ENCODE measurements around the gene LY6G5C.

LY6G5C gene, protein sequence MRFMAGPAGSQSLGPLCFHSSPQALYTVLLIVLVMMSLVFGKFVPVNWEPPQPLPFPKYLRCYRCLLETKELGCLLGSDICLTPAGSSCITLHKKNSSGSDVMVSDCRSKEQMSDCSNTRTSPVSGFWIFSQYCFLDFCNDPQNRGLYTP

GRCh38 chr6:31680226-31681134 is at the start of gene LY6G5C:
Gene LY6G5C (minus strand): TSS chr6:31681067. CDS start chr6:31680373, 694 bp downstream.
- Mint-ChIP-seq H3K36me3 (no peaks in the 10 kb centered on the region), H3K27me3 (no peaks in the 10 kb centered on the region), H3K4me3 (peak within 1 kb of the TSS; percentile 85), H3K27ac (peak within 1 kb of the TSS; percentile 73), H3K4me1 (peaks cover 34% of the 10 kb centered on the region), H3K9me3 (no peaks in the 10 kb centered on the region)
- ATAC-seq (ENCODE audit: low read depth) (peak; percentile 71), DNase-seq (ENCODE audit: low spot score in 2 of 2) (peak; percentile 51 to 58)

DNA sequence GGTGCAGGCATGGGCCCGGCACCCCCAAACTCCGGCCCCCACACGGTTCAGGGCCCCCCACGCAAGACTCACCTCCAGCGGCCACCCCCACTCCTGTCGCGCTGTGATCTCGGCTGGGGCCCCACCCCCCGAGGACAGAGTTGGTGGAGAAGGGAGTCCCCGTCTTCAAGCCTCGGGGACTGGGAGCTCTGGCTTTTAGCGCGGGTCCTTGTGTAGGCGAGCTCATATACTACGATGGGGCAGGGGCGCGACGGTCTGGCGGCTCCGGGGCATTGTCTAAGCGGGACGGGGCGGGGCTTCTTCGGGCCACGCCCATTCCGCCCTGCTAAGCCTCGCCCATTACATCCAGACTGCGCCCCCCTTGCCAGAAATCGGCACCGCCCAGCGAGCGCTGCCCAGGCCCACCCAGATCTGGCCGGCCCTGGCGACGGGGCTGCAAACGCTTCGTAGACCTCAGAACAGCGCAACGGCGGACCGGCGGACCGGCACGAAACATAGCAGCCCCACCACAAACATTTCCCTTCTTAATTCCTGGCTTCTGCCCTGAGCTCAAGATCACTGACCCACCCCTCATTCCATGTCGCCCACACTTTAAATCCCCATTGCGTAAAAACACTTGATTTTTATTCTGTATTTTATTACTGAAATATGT is 49.2 kb upstream of the LY6G5C start:
- peak overlapping the region; percentile 90 for H3K27ac Mint-ChIP-seq
- ATAC-seq (ENCODE audit: low read depth) (peak; percentile 50), DNase-seq (ENCODE audit: low spot score in 2 of 2) (peak; percentile 77 to 80)
- peak overlapping the region; percentile 100 for H3K4me3 Mint-ChIP-seq
- H3K36me3 Mint-ChIP-seq = peaks cover 38% of the 10 kb centered on the region
- H3K27me3 Mint-ChIP-seq = no peaks in the 10 kb centered on the region
- H3K4me1 Mint-ChIP-seq = peaks cover 48% of the 10 kb centered on the region
- H3K9me3 Mint-ChIP-seq = no peaks in the 10 kb centered on the region

- peak; percentile 84 to 86 for DNase-seq (ENCODE audit: low spot score in 2 of 2)
- Mint-ChIP-seq H3K36me3 (peaks cover 36% of the 10 kb centered on the region), H3K4me1 (peaks cover 48% of the 10 kb centered on the region)
Measured at GRCh38 chr6:31729515-31729978, 48.7 kb upstream of the LY6G5C start.

DNA sequence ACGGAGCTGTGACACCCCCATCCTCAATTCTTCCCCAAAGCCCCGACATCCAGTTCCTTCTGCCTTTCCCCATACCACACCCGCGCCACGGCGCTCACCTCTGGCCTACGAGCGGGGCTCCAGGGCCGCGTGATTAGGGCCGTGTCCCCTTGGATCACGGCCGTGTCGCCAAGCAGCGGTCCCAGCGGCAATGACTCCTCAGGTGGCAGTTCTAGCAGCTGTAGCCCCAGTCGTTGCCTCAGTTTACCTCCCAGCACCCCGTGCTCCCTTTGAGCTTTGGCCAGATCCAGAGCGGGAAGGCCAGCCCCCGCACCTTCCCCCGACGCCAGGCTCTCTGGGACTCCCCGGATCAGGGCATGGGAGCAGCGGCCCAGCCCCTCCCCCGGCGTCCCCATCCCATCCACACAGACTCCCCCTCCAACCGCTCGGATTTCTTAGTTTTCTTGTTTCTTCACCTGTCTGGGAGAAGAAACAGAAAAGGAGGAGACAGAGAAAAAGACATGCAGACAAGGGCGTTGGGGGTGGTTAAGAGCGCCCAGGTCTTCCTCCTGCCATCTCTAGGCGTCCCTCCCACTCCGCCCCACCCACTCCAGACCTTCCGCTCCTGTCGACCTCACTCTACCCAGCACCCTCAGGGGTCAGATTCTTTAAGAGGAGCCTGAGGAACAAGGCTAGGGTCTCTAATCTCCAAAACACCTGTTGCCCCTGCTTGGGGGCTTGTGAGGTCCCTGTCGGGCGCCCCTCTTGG is 48.1 kb upstream of the LY6G5C start, which contains the start of gene DDAH2:
DDAH2 (minus strand) TSS at position 533 of the 748 bp plus-strand sequence; CDS start at position 395, 138 bp downstream.
- Mint-ChIP-seq H3K36me3 (peaks cover 36% of the 10 kb centered on the region), H3K4me3 (peak within 1 kb of the TSS; percentile 100), H3K4me1 (peaks cover 45% of the 10 kb centered on the region), H3K27me3 (no peaks in the 10 kb centered on the region), H3K27ac (peak within 1 kb of the TSS; percentile 90), H3K9me3 (no peaks in the 10 kb centered on the region)
- ATAC-seq (ENCODE audit: low read depth) (peak; percentile 6), DNase-seq (ENCODE audit: low spot score in 2 of 2) (no peak)

More at GRCh38 chr6:31729515-31729978, 48.7 kb upstream of the LY6G5C start:
- no peaks in the 10 kb centered on the region for H3K9me3 Mint-ChIP-seq
- H3K27me3 Mint-ChIP-seq = no peaks in the 10 kb centered on the region
- peak; percentile 67 for ATAC-seq (ENCODE audit: low read depth)
- peak overlapping the region; percentile 90 for H3K27ac Mint-ChIP-seq
- peak overlapping the region; percentile 100 for H3K4me3 Mint-ChIP-seq

DNA sequence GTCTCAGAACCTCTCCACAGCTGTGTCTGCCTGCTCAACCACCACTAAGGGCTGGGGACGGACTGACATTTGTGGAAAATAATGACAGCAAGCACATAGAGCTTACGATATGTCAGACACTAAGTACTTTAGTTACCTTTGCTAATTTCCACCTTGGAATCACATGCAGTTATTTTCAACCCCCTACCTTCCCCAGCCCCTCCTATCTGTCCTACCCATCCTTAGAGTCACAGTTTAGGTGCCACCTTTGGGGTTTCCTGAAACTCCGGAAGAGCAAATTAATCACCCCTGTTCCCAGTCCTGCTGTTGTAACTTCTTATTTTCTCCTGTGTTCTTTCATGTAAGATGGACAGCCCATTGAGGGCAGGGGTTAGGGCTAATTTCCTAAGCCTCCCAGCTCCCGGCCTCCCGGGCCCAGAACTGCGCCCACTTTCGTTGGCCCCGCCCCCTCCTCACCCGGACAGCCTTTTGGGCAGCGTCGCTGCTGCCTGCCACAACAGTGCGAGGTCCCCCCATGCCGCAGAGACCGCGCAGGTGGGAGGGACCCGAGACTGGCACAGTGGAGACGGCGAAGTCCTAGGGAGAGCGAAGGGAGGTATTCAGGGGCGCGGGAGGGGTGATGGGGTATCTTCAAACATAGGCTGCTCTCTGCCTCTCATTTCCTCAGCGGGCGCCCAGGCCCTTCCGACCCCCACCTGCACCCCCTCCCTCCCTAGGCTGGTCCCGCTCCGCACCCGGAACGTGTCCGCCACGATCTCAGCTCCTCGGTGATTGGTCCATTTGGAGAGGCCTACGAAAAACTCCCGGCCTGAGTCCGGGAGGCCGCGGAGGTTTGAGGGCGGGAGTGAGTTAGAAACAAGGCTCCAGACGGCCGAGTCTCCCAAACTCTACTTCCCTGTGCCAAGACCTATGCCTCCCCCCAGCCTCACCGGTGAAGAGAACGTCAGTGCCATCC is 47.1 kb upstream of the LY6G5C start:
- peaks cover 42% of the 10 kb centered on the region for H3K4me1 Mint-ChIP-seq
- no peak for ATAC-seq (ENCODE audit: low read depth)
- H3K9me3 Mint-ChIP-seq = no peaks in the 10 kb centered on the region
- DNase-seq (ENCODE audit: low spot score in 2 of 2) = no peak
- peak overlapping the region; percentile 97 for H3K27ac Mint-ChIP-seq
- H3K4me3 Mint-ChIP-seq = peak overlapping the region; percentile 100
- no peaks in the 10 kb centered on the region for H3K27me3 Mint-ChIP-seq
- peaks cover 28% of the 10 kb centered on the region for H3K36me3 Mint-ChIP-seq

DNA sequence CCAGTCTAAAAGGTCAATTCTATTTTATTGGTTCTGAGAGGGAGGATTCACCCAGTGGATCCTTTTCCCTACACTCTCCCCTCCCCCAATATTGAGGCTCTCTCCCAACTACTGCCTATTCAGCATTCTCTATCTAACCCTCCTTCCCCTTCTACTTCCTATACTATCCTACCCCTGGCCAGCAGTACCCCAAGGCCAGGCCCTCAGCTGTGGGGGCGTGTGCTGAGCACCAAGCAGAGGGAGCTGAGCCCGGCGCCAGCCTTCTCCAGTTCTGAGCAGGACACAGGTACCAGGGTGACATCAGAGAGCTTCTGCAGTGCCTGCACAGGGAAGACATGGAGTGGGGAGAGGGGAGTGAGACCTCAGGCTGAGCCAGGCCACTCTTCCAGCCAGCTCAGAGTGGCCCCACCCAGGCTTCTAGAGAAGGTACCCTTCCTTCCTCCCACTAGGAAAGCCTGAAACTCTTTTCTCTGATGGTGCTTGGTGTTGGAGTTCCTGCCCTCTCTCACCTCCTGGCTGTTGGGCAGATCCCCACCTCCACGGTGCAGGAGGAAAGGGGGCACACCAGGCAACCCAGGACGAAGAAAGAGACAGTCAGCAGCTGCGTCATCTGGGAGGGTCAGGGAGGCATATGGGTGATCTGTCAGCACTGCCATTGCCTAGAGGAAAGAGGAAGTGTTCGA is 46.3 kb upstream of the LY6G5C start:
- H3K4me1 Mint-ChIP-seq = peaks cover 42% of the 10 kb centered on the region
- H3K9me3 Mint-ChIP-seq = no peaks in the 10 kb centered on the region
- H3K27ac Mint-ChIP-seq = peak overlapping the region; percentile 97
- H3K36me3 Mint-ChIP-seq = peaks cover 28% of the 10 kb centered on the region
- H3K27me3 Mint-ChIP-seq = no peaks in the 10 kb centered on the region
- peak; percentile 54 to 75 for DNase-seq (ENCODE audit: low spot score in 2 of 2)
- H3K4me3 Mint-ChIP-seq = peak overlapping the region; percentile 100
- ATAC-seq (ENCODE audit: low read depth) = peak; percentile 76

DNA sequence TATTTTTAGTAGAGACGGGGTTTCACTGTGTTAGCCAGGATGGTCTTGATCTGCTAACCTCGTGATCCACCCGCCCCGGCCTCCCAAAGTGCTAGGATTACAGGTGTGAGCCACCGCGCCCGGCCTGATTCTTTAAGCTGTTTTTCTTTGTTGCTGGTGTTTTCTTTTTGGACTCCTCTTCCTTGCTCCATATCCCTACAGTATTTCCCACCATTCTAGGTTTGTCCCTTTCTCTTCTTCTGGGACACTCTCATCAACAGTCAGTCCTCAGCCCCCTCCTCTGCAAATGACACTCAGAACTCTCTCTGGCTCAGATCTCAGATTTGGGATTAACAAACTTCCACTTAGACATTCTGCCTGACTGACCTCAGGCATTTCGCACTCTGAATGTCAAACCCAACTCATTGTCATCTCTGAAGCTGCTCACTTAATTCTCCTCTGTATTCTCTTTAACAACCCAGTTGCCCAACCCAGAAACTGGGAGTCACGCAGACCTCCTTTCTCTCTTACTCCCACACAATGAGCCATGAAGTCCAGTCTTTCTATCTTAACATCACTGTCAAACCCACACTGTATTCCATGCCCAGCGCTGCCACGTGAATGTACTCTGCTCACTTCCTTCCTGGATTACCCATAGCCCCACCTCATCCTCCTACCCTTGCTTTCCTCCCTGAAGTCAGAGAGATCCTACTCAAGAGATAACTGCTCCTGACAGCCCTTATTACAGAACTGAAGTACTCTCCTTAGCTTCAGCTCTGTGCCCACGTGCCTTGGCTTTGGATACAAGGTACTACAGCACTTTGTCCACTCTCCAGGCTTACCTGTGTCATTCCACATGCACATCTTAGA is 44.9 kb upstream of the LY6G5C start:
- Mint-ChIP-seq H3K27ac (peak overlapping the region; percentile 35), H3K4me3 (no peak overlapping the region), H3K27me3 (no peaks in the 10 kb centered on the region), H3K4me1 (peaks cover 42% of the 10 kb centered on the region), H3K36me3 (peaks cover 21% of the 10 kb centered on the region), H3K9me3 (no peaks in the 10 kb centered on the region)
- ATAC-seq (ENCODE audit: low read depth) (no peak), DNase-seq (ENCODE audit: low spot score in 2 of 2) (no peak)

GRCh38 chr6:31723980-31724691 is 43.3 kb upstream of the LY6G5C start:
- ATAC-seq (ENCODE audit: low read depth) (no peak), DNase-seq (ENCODE audit: low spot score in 2 of 2) (no peak)
- Mint-ChIP-seq H3K27me3 (no peaks in the 10 kb centered on the region), H3K4me3 (no peak overlapping the region), H3K27ac (no peak overlapping the region), H3K4me1 (peaks cover 35% of the 10 kb centered on the region), H3K9me3 (no peaks in the 10 kb centered on the region), H3K36me3 (peaks cover 21% of the 10 kb centered on the region)

DNA sequence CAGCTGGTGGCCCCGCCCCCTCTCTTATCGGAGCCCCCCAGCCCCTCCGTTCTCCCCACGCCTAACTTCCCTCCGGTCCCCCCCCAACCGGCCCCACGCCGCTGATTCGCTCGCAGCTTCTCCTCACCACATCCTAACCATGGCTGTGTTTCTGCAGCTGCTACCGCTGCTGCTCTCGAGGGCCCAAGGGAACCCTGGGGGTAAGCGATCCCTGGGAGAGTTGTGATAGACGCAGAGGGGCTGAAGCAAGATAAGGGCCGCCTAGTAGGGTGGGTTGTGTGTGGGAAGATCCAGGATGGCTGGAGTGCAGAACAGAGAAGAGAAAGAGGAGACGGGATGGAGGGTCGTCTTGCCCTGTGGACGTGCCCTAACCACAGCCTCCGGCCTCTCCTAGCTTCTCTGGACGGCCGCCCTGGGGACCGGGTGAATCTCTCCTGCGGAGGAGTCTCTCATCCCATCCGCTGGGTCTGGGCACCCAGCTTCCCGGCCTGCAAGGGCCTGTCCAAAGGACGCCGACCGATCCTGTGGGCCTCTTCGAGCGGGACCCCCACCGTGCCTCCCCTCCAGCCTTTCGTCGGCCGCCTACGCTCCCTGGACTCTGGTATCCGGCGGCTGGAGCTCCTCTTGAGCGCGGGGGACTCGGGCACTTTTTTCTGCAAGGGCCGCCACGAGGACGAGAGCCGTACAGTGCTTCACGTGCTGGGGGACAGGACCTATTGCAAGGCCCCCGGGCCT is 42.5 kb upstream of the LY6G5C start, which contains the start of gene MPIG6B:
MPIG6B (plus strand) TSS at position 129 of the 735 bp plus-strand sequence; CDS start at position 140, 11 bp downstream.
- ATAC-seq (ENCODE audit: low read depth) (no peak), DNase-seq (ENCODE audit: low spot score in 2 of 2) (no peak)
- Mint-ChIP-seq H3K9me3 (no peaks in the 10 kb centered on the region), H3K27me3 (no peaks in the 10 kb centered on the region), H3K4me3 (peak within 1 kb of the TSS; percentile 8), H3K4me1 (peaks cover 30% of the 10 kb centered on the region), H3K36me3 (peaks cover 21% of the 10 kb centered on the region), H3K27ac (no peak within 1 kb of the TSS)

GRCh38 chr6:31722173-31722572 is 41.3 kb upstream of the LY6G5C start:
- Mint-ChIP-seq H3K27ac (no peak overlapping the region), H3K36me3 (peaks cover 16% of the 10 kb centered on the region), H3K27me3 (no peaks in the 10 kb centered on the region), H3K9me3 (no peaks in the 10 kb centered on the region), H3K4me1 (peaks cover 22% of the 10 kb centered on the region), H3K4me3 (no peak overlapping the region)
- no peak for DNase-seq (ENCODE audit: low spot score in 2 of 2)
- ATAC-seq (ENCODE audit: low read depth) = no peak

All from memory B cell (primary cell).